ENCODE results near the gene ATXN7. TPM values are rescaled to one million over a fixed set of nuclear protein-coding genes. Genes with fewer than 3 reads are reported as not detected.

Gene ATXN7
- total and polyA plus RNA-seq, 2 of the 13 experiments (the other 11 are each of a cell fraction or from before 2014, with no cell fraction given) = 13.8 to 20.0 TPM

GRCh38 chr3:64030741-64031140 is 167.1 kb downstream of the ATXN7 start (continued):
- TF ChIP-seq REPIN1 (CRISPR knock-in tag; IDR thresholded peaks at IDR 0.05; ENCODE audit: borderline replicate concordance, low read depth) (peak; percentile 24; the same call in 1 of the 2 replicates), POGZ (CRISPR knock-in tag; IDR thresholded peaks at IDR 0.05) (peak; percentile 54; the same call in 1 of the 2 replicates), MLXIP (CRISPR knock-in tag; IDR thresholded peaks at IDR 0.05; ENCODE audit: borderline replicate concordance) (no peak), ZNF331 (CRISPR knock-in tag; IDR thresholded peaks at IDR 0.05) (peak; percentile 20; the same call in 1 of the 2 replicates), TBX2 (CRISPR knock-in tag; IDR thresholded peaks at IDR 0.05; ENCODE audit: borderline replicate concordance) (peak; percentile 26; the same call in 1 of the 2 replicates), MAX (IDR thresholded peaks at IDR 0.05) (peak; percentile 65), SAP130 (CRISPR knock-in tag; IDR thresholded peaks at IDR 0.05; ENCODE audit: low read depth) (0 out of 2 replicates have a peak, but pooled peaks have one; percentile 29), ZNF574 (CRISPR knock-in tag; IDR thresholded peaks at IDR 0.05) (peak; percentile 97), ARID3A (IDR thresholded peaks at IDR 0.05; ENCODE audit: low read depth, low read length) (0 out of 2 replicates have a peak, but pooled peaks have one; percentile 13), KAT8 (CRISPR knock-in tag; IDR thresholded peaks at IDR 0.05) (peak; percentile 68), ZNF580 (CRISPR knock-in tag; IDR thresholded peaks at IDR 0.05; ENCODE audit: borderline replicate concordance, low read depth) (0 out of 2 replicates have a peak, but pooled peaks have one; percentile 43), ZNF614 (CRISPR knock-in tag; IDR thresholded peaks at IDR 0.05; ENCODE audit: borderline replicate concordance) (peak; percentile 24; the same call in 1 of the 2 replicates), TFDP2 (CRISPR knock-in tag; IDR thresholded peaks at IDR 0.05) (0 out of 2 replicates have a peak, but pooled peaks have one; percentile 7), FIP1L1 (IDR thresholded peaks at IDR 0.05; ENCODE audit: borderline replicate concordance, insufficient read depth, low read depth, low read length) (no peak), ZBTB7B (CRISPR knock-in tag; IDR thresholded peaks at IDR 0.05) (peak; percentile 46; the same call in 1 of the 2 replicates), ZEB1 (IDR thresholded peaks at IDR 0.05; ENCODE audit: insufficient replicate concordance, low read depth) (peak; percentile 27), CREM (IDR thresholded peaks at IDR 0.05) (peak; percentile 19; the same call in 1 of the 2 replicates), CREM (CRISPR knock-in tag; IDR thresholded peaks at IDR 0.05) (no peak), TSC22D2 (CRISPR knock-in tag; IDR thresholded peaks at IDR 0.05; ENCODE audit: borderline replicate concordance) (peak; percentile 56; the same call in 1 of the 2 replicates), ZNF430 (CRISPR knock-in tag; IDR thresholded peaks at IDR 0.05) (no peak), KDM3A (CRISPR knock-in tag; IDR thresholded peaks at IDR 0.05; ENCODE audit: low read depth) (peak; percentile 43; the same call in 1 of the 2 replicates)

All from HepG2 (cell line).